GM19238 (cell line): ENCODE results near the gene JAZF1.
"Not testable (repeated sequence)": the region's sequence is repeated elsewhere in the genome, so short reads cannot be mapped to it uniquely, and the experiment has no call there.

ENCODE experiments used
- DNase-seq: peaks from one replicate; pipeline ENCODE4 v3.0.0; 2011; ENCODE audit warnings: low spot score; ENCODE audit not compliant: insufficient read length

The JAZF1 gene

GRCh38 chr7:27944643-27945042 lies 236.0 kb downstream of the JAZF1 start:
- no peak for DNase-seq

GRCh38 chr7:27943241-27943640 lies 237.4 kb downstream of the JAZF1 start:
- DNase-seq: no peak

- no peak for DNase-seq
These were observed 237.9 kb downstream of the JAZF1 start for GRCh38 chr7:27942711-27943110.

GRCh38 chr7:27941522-27941921 lies 239.1 kb downstream of the JAZF1 start:
- no peak for DNase-seq

- DNase-seq: no peak
These were observed 240.3 kb downstream of the JAZF1 start for GRCh38 chr7:27940341-27940740.

GRCh38 chr7:27939893-27940292 lies 240.7 kb downstream of the JAZF1 start:
- no peak for DNase-seq

GRCh38 chr7:27936768-27937102 lies 243.9 kb downstream of the JAZF1 start:
- DNase-seq: no peak

- no peak for DNase-seq
These were observed 244.4 kb downstream of the JAZF1 start for GRCh38 chr7:27936047-27936767.

- DNase-seq: no peak
These were observed 246.7 kb downstream of the JAZF1 start for GRCh38 chr7:27933671-27934565.

GRCh38 chr7:27930910-27931476 lies 249.6 kb downstream of the JAZF1 start:
- DNase-seq: no peak

- DNase-seq: no peak
These were observed 251.5 kb downstream of the JAZF1 start for GRCh38 chr7:27929127-27929526.

GRCh38 chr7:27928001-27928400 lies 252.6 kb downstream of the JAZF1 start:
- DNase-seq: no peak

- no peak for DNase-seq
These were observed 254.9 kb downstream of the JAZF1 start for GRCh38 chr7:27925573-27926201.

- no peak for DNase-seq
These were observed 257.0 kb downstream of the JAZF1 start for GRCh38 chr7:27923642-27923980.

GRCh38 chr7:27922907-27923641 lies 257.5 kb downstream of the JAZF1 start:
- no peak for DNase-seq

- not testable (repeated sequence) for DNase-seq
These were observed 258.2 kb downstream of the JAZF1 start for GRCh38 chr7:27922389-27922788.

- peak; percentile 9 for DNase-seq
These were observed 259.3 kb downstream of the JAZF1 start for GRCh38 chr7:27921081-27921836.

GRCh38 chr7:27920281-27920946 lies 260.2 kb downstream of the JAZF1 start:
- no peak for DNase-seq

GRCh38 chr7:27918503-27918902 lies 262.1 kb downstream of the JAZF1 start:
- no peak for DNase-seq

- no peak for DNase-seq
These were observed 262.8 kb downstream of the JAZF1 start for GRCh38 chr7:27917774-27918314.
